Activated CD8-positive, alpha-beta memory T cell treated with anti-CD3 and anti-CD28 coated beads for 48 hours (primary cell): Measurements from ENCODE around the gene ADAMTS2.

Experiments
- DNase-seq, 3 experiments: peaks; one replicate each; pipeline ENCODE4 v3.0.0-alpha.2; 2020; ENCODE audit warnings: low read depth in 2 of 3, low spot score in 2 of 3

Gene ADAMTS2

GRCh38 chr5:179258001-179258921 is 87.0 kb downstream of the ADAMTS2 start:
- no peak for DNase-seq

- no peak for DNase-seq
Observed at GRCh38 chr5:179257176-179257682, 88.0 kb downstream of the ADAMTS2 start.

- DNase-seq: no peak
Observed at GRCh38 chr5:179256328-179257175, 88.7 kb downstream of the ADAMTS2 start.

GRCh38 chr5:179255527-179256327 is 89.5 kb downstream of the ADAMTS2 start:
- no peak for DNase-seq

GRCh38 chr5:179254638-179255271 is 90.5 kb downstream of the ADAMTS2 start:
- no peak for DNase-seq

- DNase-seq: no peak
Observed at GRCh38 chr5:179253730-179254129, 91.5 kb downstream of the ADAMTS2 start.

GRCh38 chr5:179251276-179251969 is 93.8 kb downstream of the ADAMTS2 start:
- no peak for DNase-seq

GRCh38 chr5:179250561-179251225 is 94.6 kb downstream of the ADAMTS2 start:
- DNase-seq: no peak

- DNase-seq: no peak
Observed at GRCh38 chr5:179246227-179246626, 99.0 kb downstream of the ADAMTS2 start.

GRCh38 chr5:179245031-179245430 is 100.2 kb downstream of the ADAMTS2 start:
- DNase-seq: no peak

GRCh38 chr5:179244044-179244443 is 101.2 kb downstream of the ADAMTS2 start:
- DNase-seq: no peak

GRCh38 chr5:179243333-179243732 is 101.9 kb downstream of the ADAMTS2 start:
- DNase-seq: no peak

- no peak for DNase-seq
Observed at GRCh38 chr5:179242676-179243075, 102.6 kb downstream of the ADAMTS2 start.

GRCh38 chr5:179241764-179242370 is 103.4 kb downstream of the ADAMTS2 start:
- DNase-seq: no peak

GRCh38 chr5:179241175-179241574 is 104.1 kb downstream of the ADAMTS2 start:
- DNase-seq: no peak

- no peak for DNase-seq
Observed at GRCh38 chr5:179240561-179240960, 104.7 kb downstream of the ADAMTS2 start.

- DNase-seq: no peak
Observed at GRCh38 chr5:179239256-179240135, 105.8 kb downstream of the ADAMTS2 start.

- DNase-seq: no peak
Observed at GRCh38 chr5:179238628-179238970, 106.7 kb downstream of the ADAMTS2 start.
